ENCODE data around the gene B3GLCT. TPM values are rescaled to one million over a fixed set of nuclear protein-coding genes. Genes with fewer than 3 reads are reported as not detected.
"Not testable (repeated sequence)": the region's sequence is repeated elsewhere in the genome, so short reads cannot be mapped to it uniquely, and the experiment has no call there.

B3GLCT gene
- polyA plus RNA-seq, 3 donors from 2014 or later: 9.0 to 16.9 (median 9.8) TPM

DNA sequence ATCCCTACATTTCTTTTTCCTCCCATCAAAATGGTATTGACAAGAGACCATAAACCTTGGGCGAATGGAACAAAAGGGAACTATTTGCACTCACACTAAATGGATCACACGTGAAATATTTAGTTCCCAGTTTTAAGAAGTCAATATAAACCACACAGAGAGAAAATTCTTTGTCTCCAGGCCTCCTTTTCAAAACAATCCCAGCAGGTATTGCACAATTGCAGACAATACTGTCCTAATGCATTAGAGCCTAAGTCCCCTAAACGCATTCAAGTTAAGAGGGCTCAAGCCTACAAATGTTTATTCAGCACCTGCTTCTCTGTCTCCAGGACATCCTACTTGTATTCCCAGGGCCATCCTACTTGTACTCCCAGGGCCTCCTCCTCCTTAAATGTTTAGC is 1.3 kb upstream of the B3GLCT start:
- Mint-ChIP-seq H3K9me3 (no peaks in the 10 kb centered on the region), H3K27me3 (ENCODE audit: low read depth in 3 of 3) (peaks cover 3 to 10% (median 4%) of the 10 kb centered on the region in 3 donors), H3K4me3 (peak overlapping the region in 4 of 5 donors; percentile 7 to 61 (median 36)), H3K36me3 (peaks cover 0 to 3% (median 0%) of the 10 kb centered on the region in 3 donors), H3K4me1 (peaks cover 15 to 16% of the 10 kb centered on the region in 2 donors), H3K27ac (peak overlapping the region in 2 of 6 donors; percentile 47 to 61)
- no peak for DNase-seq

DNA sequence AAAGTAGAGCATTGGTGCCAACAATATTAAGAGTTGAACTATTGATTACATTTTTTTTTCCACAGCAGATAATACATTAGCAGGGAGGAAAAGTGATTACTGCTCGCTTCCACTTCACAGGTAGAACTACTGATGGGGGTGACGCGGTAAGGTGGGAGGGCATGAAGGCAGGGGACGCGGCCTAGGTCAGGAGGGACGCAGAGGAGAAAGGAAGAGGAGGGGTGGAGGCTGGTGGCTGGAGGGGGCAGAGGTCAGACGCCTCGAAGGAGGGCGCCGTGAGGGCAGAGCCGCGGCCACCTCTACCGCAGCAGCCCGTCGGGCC is 287 bp upstream of the B3GLCT start:
- Mint-ChIP-seq H3K9me3 (no peaks in the 10 kb centered on the region), H3K4me3 (peak overlapping the region; percentile 78 to 89 (median 81)), H3K27me3 (ENCODE audit: low read depth in 3 of 3) (peaks cover 3 to 10% (median 7%) of the 10 kb centered on the region in 3 donors), H3K36me3 (peaks cover 0 to 3% (median 0%) of the 10 kb centered on the region in 3 donors), H3K4me1 (peaks cover 19 to 25% of the 10 kb centered on the region in 2 donors), H3K27ac (peak overlapping the region; percentile 42 to 96 (median 87))
- no peak for DNase-seq

GRCh38 chr13:31200637-31200971 is 829 bp downstream of the B3GLCT start:
- H3K36me3 Mint-ChIP-seq: no peaks in the 10 kb centered on the region
- H3K9me3 Mint-ChIP-seq: no peaks in the 10 kb centered on the region
- H3K4me1 Mint-ChIP-seq: peaks cover 24 to 32% of the 10 kb centered on the region in 2 donors
- H3K4me3 Mint-ChIP-seq: peak overlapping the region; percentile 79 to 89 (median 83)
- peaks cover 3 to 13% (median 3%) of the 10 kb centered on the region in 3 donors for H3K27me3 Mint-ChIP-seq (ENCODE audit: low read depth in 3 of 3)
- no peak for DNase-seq
- peak overlapping the region; percentile 79 to 92 (median 90) for H3K27ac Mint-ChIP-seq

DNA sequence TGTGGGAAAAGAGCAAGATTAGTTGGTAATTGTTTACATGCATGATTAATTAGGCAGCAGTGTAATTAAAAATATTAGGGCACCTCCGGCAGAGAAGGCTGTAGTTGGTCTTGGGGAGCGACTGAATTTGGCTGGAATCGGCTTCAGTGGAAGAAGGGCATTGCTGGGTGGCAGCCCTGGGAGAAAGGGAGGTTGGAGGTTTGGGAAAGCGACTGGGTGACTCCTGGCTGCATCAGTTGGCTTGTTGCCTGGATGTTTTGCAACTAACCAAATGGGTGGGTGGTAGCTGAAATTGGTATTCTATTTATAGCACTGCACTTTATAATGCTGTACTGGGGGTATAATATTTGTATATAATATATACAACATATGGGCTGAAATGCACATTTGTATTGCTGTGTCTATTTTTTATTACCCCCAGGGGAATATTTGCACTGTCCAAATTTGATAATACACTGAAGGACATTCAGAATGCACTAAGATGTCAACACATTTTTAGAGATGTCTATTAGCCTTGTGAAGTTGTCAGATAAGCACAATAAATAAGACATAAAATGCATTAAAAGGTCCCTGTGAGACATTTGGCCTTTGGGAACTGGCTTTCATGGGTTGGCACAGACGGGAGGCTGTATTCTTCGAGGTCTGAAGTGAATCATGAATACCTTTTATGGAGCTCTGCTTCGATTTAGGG is 1.7 kb downstream of the B3GLCT start:
- no peak for DNase-seq
- H3K4me1 Mint-ChIP-seq: peaks cover 24 to 32% of the 10 kb centered on the region in 2 donors
- peak overlapping the region; percentile 79 to 89 (median 83) for H3K4me3 Mint-ChIP-seq
- H3K9me3 Mint-ChIP-seq: no peaks in the 10 kb centered on the region
- H3K27ac Mint-ChIP-seq: peak overlapping the region; percentile 79 to 92 (median 90)
- H3K27me3 Mint-ChIP-seq (ENCODE audit: low read depth in 3 of 3): peaks cover 3 to 13% (median 3%) of the 10 kb centered on the region in 3 donors
- H3K36me3 Mint-ChIP-seq: no peaks in the 10 kb centered on the region

DNA sequence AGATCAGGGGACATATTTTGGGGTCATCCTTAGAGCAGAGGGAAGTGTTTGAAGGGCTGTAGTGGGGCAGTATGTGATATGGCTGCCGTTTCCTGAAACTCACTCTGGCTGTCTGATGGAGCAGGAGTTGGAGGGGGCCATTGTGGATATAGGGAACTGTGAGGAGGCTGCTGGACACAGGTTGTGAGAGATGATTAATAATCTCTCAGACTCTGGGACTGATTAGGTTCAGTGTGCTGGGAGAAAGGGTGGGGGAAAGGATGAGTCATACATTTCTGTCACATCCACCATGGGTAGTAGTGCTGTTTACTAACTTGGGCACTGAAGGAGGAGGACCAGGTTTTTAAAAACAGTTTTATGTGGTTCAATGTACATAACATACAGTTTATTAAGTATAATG is 4.8 kb downstream of the B3GLCT start:
- Mint-ChIP-seq H3K36me3 (no peaks in the 10 kb centered on the region), H3K9me3 (no peaks in the 10 kb centered on the region), H3K4me1 (peaks cover 31 to 41% of the 10 kb centered on the region in 2 donors), H3K27ac (peak overlapping the region in 2 of 6 donors; percentile 13 to 36), H3K4me3 (no peak overlapping the region), H3K27me3 (ENCODE audit: low read depth in 3 of 3) (peaks cover under 1 to 11% (median 3%) of the 10 kb centered on the region in 3 donors)
- no peak for DNase-seq

DNA sequence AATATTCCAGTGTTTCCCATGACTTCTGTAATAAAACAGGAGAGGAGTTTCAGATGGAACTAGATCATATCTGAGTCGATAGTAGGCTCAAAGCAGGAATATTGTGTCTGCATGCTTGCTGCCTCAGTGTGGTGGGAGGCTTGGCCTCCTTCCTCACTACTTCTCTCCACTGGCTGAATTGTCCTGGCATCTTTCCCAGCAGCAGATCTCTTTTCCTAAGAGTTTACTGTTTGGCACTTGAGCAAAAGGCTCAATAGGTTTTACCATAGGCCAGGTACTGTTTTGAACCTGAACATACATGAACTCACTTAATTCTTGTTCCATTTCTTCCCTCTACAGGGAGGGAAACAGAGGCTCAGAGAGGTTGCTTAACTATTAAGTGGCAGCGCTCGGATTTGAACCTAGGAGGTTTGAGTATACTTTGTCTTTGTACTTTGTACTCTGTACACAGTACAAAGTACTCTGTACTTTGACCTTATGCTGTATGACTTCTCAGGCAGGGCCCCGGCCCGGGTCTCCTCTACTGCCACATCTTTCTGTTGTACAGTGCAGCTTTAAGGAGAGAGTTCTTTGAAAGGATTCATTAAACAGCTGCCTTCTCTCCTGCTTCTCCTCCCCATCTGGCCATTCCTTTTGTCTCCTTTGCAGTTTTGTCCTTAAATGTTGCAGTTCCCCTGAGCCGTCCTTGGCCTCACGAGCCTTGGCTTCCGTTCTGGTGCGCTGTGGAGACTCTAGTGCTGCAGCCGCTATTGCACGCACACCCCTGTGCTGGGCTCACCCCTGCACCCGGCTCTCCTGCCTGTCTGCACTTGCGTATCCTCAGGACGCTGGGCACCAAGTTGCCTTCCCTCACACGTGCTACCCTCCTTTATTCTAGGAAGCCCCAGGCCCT is 8.1 kb downstream of the B3GLCT start:
- Mint-ChIP-seq H3K36me3 (no peaks in the 10 kb centered on the region), H3K27ac (no peak overlapping the region), H3K4me3 (peak overlapping the region in 1 of 5 donors; percentile 20), H3K27me3 (ENCODE audit: low read depth in 3 of 3) (peaks cover 0 to 5% (median 3%) of the 10 kb centered on the region in 3 donors), H3K9me3 (no peaks in the 10 kb centered on the region), H3K4me1 (peaks cover 32 to 41% of the 10 kb centered on the region in 2 donors)
- DNase-seq: no peak

DNA sequence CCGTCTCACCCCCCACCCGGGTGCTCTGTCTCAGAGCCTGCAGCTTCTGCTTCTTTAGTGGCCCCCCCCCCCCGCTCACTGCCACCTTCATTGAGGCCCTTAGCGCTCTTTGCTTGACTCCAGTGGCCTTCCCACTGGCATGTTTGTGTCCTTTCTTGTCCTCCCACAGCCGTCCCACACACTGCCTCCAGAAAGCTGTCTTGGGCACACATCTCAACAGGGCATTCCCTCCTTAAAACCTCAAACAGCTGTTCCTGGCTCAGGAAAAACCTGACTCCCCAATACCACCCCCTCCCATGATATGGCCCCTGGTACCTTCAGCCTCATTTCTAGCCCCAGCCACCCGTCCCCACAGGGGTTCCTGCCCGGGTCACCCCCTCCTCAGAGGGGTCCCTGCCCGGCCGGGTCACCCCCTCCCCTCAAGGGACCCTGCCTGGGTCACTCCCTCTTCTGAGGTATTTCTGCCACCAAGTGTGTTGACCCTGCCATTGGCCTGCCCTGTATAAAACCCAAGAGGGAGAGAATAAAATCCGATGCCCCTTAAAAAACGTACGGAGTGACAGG is 8.9 kb downstream of the B3GLCT start:
- Mint-ChIP-seq H3K4me3 (peak overlapping the region in 2 of 5 donors; percentile 20 to 62), H3K27ac (no peak overlapping the region), H3K9me3 (no peaks in the 10 kb centered on the region), H3K27me3 (ENCODE audit: low read depth in 3 of 3) (peaks cover 0 to 5% (median 3%) of the 10 kb centered on the region in 3 donors), H3K36me3 (no peaks in the 10 kb centered on the region), H3K4me1 (peaks cover 32 to 41% of the 10 kb centered on the region in 2 donors)
- no peak for DNase-seq

DNA sequence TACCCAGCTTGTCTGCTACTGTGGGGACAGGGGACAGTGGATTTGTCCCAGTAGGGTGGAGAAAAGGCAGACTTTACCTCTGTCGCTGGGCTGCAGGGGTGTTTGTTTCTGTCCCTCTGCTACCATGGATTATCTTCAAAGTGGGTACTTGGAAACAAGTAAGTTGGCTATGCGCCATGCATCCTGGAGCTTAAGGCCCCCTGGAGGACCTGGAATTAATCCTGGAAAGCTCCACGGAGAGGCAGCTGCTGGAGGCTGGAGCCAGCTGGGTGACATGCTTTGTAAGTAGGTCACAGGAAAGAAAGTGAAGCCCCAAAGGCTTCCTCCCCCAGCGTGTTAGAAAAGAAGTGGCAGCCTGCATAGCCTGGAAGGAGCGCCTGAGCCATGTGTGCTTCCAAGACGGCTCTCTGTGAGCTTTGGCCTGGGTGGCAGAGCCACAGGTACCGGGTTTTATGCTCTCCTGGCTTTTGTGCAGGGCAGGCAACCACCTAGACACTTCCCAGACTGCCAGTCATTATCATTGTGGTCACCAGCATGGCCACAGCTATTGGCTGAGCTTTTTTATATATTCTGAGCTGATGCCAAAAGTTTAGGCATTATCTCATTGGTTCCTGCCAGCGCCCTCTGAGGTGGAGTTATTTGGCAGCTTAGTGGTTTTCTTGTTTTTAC is 9.5 kb downstream of the B3GLCT start:
- Mint-ChIP-seq H3K36me3 (no peaks in the 10 kb centered on the region), H3K27me3 (ENCODE audit: low read depth in 3 of 3) (peaks cover 0 to 5% (median 3%) of the 10 kb centered on the region in 3 donors), H3K9me3 (no peaks in the 10 kb centered on the region), H3K27ac (peak overlapping the region in 5 of 6 donors; percentile 46 to 81 (median 59)), H3K4me3 (peak overlapping the region; percentile 44 to 67 (median 51)), H3K4me1 (peaks cover 32 to 34% of the 10 kb centered on the region in 2 donors)
- peak in 2 of 3 donors; percentile 17 to 27 for DNase-seq

DNA sequence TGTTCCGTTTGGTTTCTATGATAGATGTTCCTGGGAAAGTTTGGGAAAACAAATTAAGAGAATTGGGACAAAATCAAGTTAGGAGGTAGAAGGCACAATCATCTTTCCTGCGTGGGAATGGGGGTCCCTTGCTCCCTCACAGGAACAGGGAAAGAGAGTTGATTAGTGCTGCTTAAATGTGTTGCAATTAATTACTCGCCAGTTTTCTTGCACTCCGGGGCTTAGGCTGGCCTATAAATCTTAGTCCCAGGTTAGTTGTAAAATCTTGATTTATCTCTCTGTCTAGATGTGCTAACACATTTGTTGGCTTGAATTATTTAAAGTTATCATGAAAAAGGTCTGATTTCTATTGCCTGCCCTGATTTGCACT is 10.1 kb downstream of the B3GLCT start:
- Mint-ChIP-seq H3K27ac (peak overlapping the region in 5 of 6 donors; percentile 46 to 81 (median 59)), H3K27me3 (ENCODE audit: low read depth in 3 of 3) (peaks cover 0 to 5% (median 0%) of the 10 kb centered on the region in 3 donors), H3K9me3 (no peaks in the 10 kb centered on the region), H3K4me1 (peaks cover 27 to 29% of the 10 kb centered on the region in 2 donors), H3K4me3 (peak overlapping the region; percentile 44 to 67 (median 51)), H3K36me3 (no peaks in the 10 kb centered on the region)
- no peak for DNase-seq

DNA sequence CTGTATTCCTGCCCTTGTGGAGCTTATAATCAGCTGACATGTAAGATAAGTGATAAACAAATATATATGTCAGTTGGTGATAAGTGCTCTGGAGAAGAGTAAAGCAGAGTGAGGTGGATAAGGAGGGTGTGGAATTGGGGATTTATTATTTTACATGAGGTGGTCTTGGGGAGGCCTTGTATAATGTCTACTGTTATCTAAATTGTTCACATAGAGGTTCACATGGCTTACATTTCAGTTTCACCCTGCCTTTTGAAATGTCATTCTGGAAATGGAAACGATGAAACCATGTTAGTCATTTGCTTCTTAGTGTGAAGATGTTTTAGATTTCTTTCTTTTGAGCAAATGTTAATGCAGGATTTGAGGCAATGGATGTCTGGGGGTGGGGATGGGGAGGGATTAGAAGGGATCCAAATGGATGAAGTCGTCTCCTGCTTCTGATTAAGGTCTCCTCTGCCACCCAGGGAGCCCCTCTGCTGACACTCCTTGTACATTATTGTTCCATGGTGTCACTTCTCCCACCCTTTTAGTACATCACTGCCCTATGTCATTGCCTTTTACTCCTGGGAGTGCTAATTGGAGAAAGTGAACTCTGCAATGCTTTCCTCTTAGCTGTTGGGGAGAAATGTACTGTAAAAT is 14.0 kb downstream of the B3GLCT start:
- H3K4me3 Mint-ChIP-seq: no peak overlapping the region
- no peaks in the 10 kb centered on the region for H3K36me3 Mint-ChIP-seq
- H3K9me3 Mint-ChIP-seq: no peaks in the 10 kb centered on the region
- peaks cover 0 to 1% (median 0%) of the 10 kb centered on the region in 3 donors for H3K27me3 Mint-ChIP-seq (ENCODE audit: low read depth in 3 of 3)
- no peak for DNase-seq
- peaks cover 18 to 20% of the 10 kb centered on the region in 2 donors for H3K4me1 Mint-ChIP-seq
- no peak overlapping the region for H3K27ac Mint-ChIP-seq

DNA sequence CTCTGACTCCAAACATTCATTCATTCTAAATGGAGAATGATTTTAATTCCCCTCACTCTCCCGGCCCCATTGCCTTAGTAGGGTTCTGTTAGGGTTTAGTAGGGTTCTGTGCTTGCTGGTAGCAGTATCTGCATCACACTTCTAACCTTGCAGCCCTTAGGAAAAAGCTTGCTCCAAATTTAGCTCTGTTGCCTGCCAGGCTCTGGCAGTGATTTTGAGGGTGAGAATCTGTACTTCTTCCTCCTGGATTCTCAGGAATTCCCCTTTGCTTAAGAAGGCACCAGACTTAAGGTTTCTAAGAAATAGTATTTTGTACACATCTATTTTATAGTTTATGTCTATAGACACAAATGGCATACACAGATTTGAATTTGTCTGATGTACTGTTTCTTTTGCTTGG is 14.7 kb downstream of the B3GLCT start:
- no peaks in the 10 kb centered on the region for H3K36me3 Mint-ChIP-seq
- no peak for DNase-seq
- no peak overlapping the region for H3K4me3 Mint-ChIP-seq
- H3K27ac Mint-ChIP-seq: no peak overlapping the region
- H3K27me3 Mint-ChIP-seq (ENCODE audit: low read depth in 3 of 3): peaks cover 0 to 1% (median 0%) of the 10 kb centered on the region in 3 donors
- no peaks in the 10 kb centered on the region for H3K9me3 Mint-ChIP-seq
- peaks cover 12 to 13% of the 10 kb centered on the region in 2 donors for H3K4me1 Mint-ChIP-seq

DNA sequence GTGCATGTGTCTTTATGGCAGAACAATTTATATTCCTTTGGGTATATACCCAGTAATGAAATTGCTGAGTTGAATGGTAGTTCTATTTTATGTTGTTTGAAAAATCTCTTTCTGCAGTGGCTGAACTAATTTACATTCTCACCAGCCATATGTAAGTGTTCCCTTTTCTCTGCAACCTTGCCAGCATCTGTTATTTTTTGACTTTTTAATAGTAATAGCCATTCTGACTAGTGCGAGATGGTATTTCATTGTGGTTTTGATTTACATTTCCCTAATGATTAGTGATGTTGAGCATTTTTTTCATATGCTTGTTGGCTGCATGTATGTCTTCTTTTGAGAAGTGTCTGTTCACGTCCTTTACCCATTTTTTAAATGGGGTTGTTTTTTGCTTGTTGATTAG is 17.1 kb downstream of the B3GLCT start:
- not testable (repeated sequence) for H3K4me3 Mint-ChIP-seq; H3K27ac Mint-ChIP-seq; H3K36me3 Mint-ChIP-seq; H3K4me1 Mint-ChIP-seq; H3K9me3 Mint-ChIP-seq; H3K27me3 Mint-ChIP-seq (ENCODE audit: low read depth in 3 of 3); DNase-seq

All from immature natural killer cell (primary cell).